ENCODE results near the gene TENT4B.

DNA sequence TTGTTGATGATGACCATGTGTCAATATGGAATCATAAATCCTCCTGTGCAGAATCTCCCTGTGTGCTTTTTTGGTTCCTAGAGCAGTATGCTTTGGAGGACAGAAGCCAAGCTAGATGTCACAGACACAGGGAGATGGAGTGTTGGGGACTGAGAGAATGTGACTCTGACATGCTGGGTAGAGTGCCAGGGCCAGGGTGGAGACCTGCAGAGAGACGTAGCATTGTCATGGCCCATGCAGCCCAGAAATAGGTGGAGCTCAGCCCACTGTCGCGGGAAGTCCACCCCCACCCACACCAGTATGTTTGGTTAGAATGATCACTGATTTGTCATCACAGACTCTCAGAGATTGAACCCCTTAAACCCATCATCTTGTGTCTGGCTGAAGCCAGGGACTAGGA is 74.0 kb downstream of the TENT4B start:
- TF ChIP-seq, protein P1, sequence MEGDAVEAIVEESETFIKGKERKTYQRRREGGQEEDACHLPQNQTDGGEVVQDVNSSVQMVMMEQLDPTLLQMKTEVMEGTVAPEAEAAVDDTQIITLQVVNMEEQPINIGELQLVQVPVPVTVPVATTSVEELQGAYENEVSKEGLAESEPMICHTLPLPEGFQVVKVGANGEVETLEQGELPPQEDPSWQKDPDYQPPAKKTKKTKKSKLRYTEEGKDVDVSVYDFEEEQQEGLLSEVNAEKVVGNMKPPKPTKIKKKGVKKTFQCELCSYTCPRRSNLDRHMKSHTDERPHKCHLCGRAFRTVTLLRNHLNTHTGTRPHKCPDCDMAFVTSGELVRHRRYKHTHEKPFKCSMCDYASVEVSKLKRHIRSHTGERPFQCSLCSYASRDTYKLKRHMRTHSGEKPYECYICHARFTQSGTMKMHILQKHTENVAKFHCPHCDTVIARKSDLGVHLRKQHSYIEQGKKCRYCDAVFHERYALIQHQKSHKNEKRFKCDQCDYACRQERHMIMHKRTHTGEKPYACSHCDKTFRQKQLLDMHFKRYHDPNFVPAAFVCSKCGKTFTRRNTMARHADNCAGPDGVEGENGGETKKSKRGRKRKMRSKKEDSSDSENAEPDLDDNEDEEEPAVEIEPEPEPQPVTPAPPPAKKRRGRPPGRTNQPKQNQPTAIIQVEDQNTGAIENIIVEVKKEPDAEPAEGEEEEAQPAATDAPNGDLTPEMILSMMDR (IDR thresholded peaks at IDR 0.05) = no peak
- no peak for TF ChIP-seq POLR2A (IDR thresholded peaks at IDR 0.05)

All from Peyer's patch (tissue), 4 donors.